HepG2 (cell line): ENCODE results near the gene MRFAP1L1. TPM values are rescaled to one million over a fixed set of nuclear protein-coding genes. Genes with fewer than 3 reads are reported as not detected.

ENCODE experiments used
- RORA ChIP-seq: sonication (generic); formaldehyde crosslinking; IDR thresholded peaks from 2 replicates; pipeline ENCODE4 v1.5.0; 2020; ENCODE audit warnings: mild to moderate bottlenecking, missing genetic modification reagents, moderate library complexity
- SAP130 ChIP-seq: IDR thresholded peaks from 2 replicates; pipeline ENCODE4 v1.6.1; 2016; ENCODE audit warnings: low read depth
- SRSF9 ChIP-seq: fragments of 200-400 bp; formaldehyde crosslinking; IDR thresholded peaks from 2 replicates; pipeline ENCODE4 v1.6.1; 2018; ENCODE audit warnings: borderline replicate concordance, mild to moderate bottlenecking, low read depth, low read length; ENCODE audit not compliant: insufficient read depth, poor library complexity, severe bottlenecking
- THAP11 ChIP-seq: IDR thresholded peaks from 2 replicates; pipeline ENCODE4 v1.6.1; 2016; ENCODE audit warnings: missing biosample characterization, missing genetic modification reagents
- ZNF557 ChIP-seq: sonication (generic); formaldehyde crosslinking; IDR thresholded peaks from 2 replicates; pipeline ENCODE4 v1.4.0; 2020; ENCODE audit warnings: missing genetic modification reagents
- ZNF564 ChIP-seq: sonication (generic); formaldehyde crosslinking; IDR thresholded peaks from 2 replicates; pipeline ENCODE4 v1.8.1; 2023; ENCODE audit warnings: mild to moderate bottlenecking, missing genetic modification reagents
- ZNF605 ChIP-seq: sonication (generic); formaldehyde crosslinking; IDR thresholded peaks from 2 replicates; pipeline ENCODE4 v1.8.0; 2022; ENCODE audit warnings: mild to moderate bottlenecking, missing genetic modification reagents
- ZNF777 ChIP-seq: sonication (generic); formaldehyde crosslinking; IDR thresholded peaks from 2 replicates; pipeline ENCODE4 v1.4.0; 2020; ENCODE audit warnings: missing genetic modification reagents
- polyA plus RNA-seq, 8 experiments: library from polyadenylated mRNA; depleted of rRNA in 3 of 8; stranded (reverse) in 7 of 8; unstranded in 1 of 8; fragments of >200 nt; fragmentation: Illumina TruSeq in 4 of 8; extraction: Trizol in 4 of 8; gene quantifications; 2 replicates each; pipeline versions ENCODE4 v1.2.1 to v1.2.3, GENCODE V29; 2011 to 2016; ENCODE audit warnings: low read depth in 4 of 8, missing spikeins in 1 of 8, mixed read lengths in 1 of 8; ENCODE audit not compliant: insufficient read depth in 1 of 8
- total RNA-seq, 5 experiments: library from RNA; depleted of rRNA; stranded (reverse); fragments of >200 nt; fragmentation: Illumina TruSeq; extraction: Trizol; gene quantifications; 2 replicates each; pipeline ENCODE4 v1.2.3, GENCODE V29; 2016; ENCODE audit warnings: low read depth in 1 of 5
- TF ChIP-seq, protein P1 (sequence below): sonication (generic); formaldehyde crosslinking; conservative IDR thresholded peaks from 2 replicates; pipeline ENCODE4 v1.8.0; 2022; ENCODE audit warnings: mild to moderate bottlenecking, moderate library complexity, missing genetic modification reagents
- TF ChIP-seq, protein P2 (sequence below): sonication (generic); formaldehyde crosslinking; IDR thresholded peaks from 2 replicates; pipeline ENCODE4 v1.8.0; 2022; ENCODE audit warnings: missing genetic modification reagents, mild to moderate bottlenecking, moderate library complexity, borderline replicate concordance

MRFAP1L1 gene
- total and polyA plus RNA-seq, 2 of the 13 experiments (the other 11 are each of a cell fraction or from before 2014, with no cell fraction given): 44.8 to 76.6 TPM

DNA sequence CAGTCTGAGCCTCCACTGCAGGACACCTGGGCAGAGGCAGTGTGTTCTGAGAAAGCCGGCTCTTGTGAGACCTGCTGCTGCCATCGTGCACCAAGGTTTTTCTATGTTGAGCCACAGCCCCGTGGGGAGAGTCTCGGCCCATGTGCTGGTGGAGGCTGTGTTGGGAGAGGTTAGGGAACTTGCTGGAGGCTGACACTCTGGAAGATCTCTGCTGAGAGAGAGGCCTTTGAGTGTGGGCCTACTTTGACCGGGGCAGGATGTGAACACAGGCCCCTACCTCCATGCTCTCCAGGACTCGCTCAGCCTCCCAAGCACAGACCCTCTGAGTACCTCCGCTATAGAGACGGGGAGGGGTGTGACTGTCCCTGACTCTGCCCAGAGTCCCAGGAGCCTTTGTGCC lies 17.3 kb downstream of the MRFAP1L1 start (continued):
- TF ChIP-seq ZNF777: peak; percentile 61; the same call in 1 of the 2 replicates
- TF ChIP-seq, protein P1, sequence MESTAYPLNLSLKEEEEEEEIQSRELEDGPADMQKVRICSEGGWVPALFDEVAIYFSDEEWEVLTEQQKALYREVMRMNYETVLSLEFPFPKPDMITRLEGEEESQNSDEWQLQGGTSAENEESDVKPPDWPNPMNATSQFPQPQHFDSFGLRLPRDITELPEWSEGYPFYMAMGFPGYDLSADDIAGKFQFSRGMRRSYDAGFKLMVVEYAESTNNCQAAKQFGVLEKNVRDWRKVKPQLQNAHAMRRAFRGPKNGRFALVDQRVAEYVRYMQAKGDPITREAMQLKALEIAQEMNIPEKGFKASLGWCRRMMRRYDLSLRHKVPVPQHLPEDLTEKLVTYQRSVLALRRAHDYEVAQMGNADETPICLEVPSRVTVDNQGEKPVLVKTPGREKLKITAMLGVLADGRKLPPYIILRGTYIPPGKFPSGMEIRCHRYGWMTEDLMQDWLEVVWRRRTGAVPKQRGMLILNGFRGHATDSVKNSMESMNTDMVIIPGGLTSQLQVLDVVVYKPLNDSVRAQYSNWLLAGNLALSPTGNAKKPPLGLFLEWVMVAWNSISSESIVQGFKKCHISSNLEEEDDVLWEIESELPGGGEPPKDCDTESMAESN (CRISPR knock-in tag): 0 out of 2 replicates have a peak, but pooled peaks have one; percentile 36
- TF ChIP-seq ZNF564 (CRISPR knock-in tag): peak; percentile 36; the same call in 1 of the 2 replicates
- TF ChIP-seq SRSF9: no peak
- TF ChIP-seq ZNF557 (CRISPR knock-in tag): no peak
- TF ChIP-seq ZNF605: 0 out of 2 replicates have a peak, but pooled peaks have one; percentile 37
- TF ChIP-seq THAP11: peak; percentile 11; the same call in 1 of the 2 replicates
- TF ChIP-seq RORA (CRISPR knock-in tag): no peak
- TF ChIP-seq, protein P2, sequence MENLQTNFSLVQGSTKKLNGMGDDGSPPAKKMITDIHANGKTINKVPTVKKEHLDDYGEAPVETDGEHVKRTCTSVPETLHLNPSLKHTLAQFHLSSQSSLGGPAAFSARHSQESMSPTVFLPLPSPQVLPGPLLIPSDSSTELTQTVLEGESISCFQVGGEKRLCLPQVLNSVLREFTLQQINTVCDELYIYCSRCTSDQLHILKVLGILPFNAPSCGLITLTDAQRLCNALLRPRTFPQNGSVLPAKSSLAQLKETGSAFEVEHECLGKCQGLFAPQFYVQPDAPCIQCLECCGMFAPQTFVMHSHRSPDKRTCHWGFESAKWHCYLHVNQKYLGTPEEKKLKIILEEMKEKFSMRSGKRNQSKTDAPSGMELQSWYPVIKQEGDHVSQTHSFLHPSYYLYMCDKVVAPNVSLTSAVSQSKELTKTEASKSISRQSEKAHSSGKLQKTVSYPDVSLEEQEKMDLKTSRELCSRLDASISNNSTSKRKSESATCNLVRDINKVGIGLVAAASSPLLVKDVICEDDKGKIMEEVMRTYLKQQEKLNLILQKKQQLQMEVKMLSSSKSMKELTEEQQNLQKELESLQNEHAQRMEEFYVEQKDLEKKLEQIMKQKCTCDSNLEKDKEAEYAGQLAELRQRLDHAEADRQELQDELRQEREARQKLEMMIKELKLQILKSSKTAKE (CRISPR knock-in tag): no peak
- peak; percentile 18; the same call in 1 of the 2 replicates for TF ChIP-seq SAP130 (CRISPR knock-in tag)
